GM19043 (cell line): Measurements from ENCODE around the gene ERH.
"Not testable (repeated sequence)": the region's sequence is repeated elsewhere in the genome, so short reads cannot be mapped to it uniquely, and the experiment has no call there.

Experiments
- ATAC-seq: cut with Tn5 transposase; IDR thresholded peaks from one replicate; pipeline ENCODE4 v1.9.1; 2021; ENCODE audit warnings: low read depth; ENCODE audit not compliant: unreplicated experiment

The ERH gene

DNA sequence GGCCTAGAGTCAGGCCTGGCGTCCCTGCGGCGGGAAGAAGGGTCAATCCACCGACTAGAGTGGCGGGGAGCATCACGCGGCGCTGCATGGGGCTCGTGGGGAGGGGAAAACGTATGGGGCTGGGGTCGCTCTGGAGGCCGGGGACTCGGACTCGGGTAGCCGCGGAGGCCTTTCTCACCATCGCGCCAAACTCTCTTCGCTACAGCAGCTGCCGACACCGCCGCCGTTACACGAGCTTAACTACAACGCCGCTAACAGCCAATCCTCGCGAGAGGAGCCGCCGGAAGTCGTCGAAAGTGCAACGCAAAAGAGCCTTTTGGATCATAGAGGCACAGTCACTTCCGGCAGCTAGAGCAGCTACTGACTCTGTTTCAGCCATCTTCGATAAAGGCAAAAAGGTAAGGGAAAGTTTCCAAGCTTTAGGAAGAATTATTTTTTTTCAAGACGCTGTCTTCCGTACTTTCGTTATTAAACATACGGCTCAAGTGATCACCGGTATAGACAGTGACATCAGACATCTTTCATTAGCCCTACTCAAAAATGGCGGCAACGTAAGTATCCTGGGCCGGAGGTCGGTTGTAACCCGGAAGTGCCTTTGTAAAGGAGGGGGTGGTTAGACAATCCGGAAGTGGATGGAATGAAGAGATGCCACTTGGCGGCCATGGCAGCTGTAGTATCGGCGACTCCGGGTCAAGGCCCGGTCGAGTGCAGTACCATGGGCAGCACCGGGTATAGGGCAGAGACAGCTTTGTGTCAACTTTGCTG is at the start of gene ERH, which contains the start of gene SLC39A9:
ERH (minus strand) TSS at position 247 of the 765 bp plus-strand sequence; CDS start at position 181, 66 bp downstream.
SLC39A9 (plus strand) TSS at position 640 of the 765 bp plus-strand sequence. CDS start 678 bp downstream, outside the sequence.
- ATAC-seq: peak; percentile 80

GRCh38 chr14:69443296-69443805 is 45.3 kb upstream of the ERH start:
- ATAC-seq: no peak

DNA sequence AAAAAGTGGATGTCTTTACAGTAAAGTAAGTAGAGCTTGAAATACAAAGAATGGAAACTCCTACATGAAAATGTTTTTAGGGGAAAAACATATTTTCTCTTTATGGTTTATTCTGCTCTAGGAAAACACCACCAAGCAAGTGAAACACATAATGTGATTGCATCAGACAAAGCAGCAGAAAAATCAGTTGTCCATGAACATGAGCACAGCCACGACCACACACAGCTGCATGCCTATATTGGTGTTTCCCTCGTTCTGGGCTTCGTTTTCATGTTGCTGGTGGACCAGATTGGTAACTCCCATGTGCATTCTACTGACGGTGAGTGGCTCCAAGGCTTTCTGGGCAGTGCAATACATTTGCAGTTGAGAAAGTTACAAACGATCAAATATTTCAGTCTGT is 43.8 kb upstream of the ERH start:
- peak; percentile 53 for ATAC-seq

DNA sequence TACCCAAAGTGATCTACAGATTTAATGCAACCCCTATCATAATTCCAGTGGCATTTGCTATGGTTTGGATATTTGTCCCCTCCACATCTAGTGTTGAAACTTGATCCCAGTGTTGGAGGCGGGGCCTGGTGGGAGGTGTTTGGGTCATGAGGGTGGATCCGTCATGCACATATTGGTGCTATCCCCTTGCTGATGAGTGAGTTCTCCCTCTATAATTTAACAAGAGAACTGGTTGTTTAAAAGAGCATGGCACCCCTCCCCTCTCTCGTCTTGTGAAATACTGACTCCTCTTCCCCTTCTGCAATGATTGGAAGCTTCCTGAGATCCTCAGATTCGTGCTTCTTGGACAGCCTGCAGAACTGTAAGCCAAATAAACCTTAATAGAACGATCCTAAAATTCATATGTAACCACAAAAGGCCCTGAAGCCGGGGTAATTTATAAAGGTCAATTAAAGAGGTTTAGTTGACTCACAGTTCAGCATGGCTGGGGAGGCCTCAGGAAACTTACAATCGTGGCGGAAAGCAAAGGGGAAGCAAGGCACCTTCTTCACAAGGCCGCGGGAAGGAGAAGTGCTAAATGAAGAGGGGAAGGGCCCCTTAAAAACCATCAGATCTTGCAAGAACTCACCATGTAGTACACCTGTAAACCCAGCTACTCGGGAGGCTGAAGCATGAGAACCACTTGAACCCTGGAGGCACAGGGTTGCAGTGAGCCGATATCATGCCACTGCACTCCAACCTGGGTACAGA is 41.6 kb upstream of the ERH start:
- no peak for ATAC-seq

- no peak for ATAC-seq
Measured at GRCh38 chr14:69432364-69432763, 34.3 kb upstream of the ERH start.

GRCh38 chr14:69430306-69430939 is 32.3 kb upstream of the ERH start:
- no peak for ATAC-seq

GRCh38 chr14:69429643-69430042 is 31.5 kb upstream of the ERH start:
- no peak for ATAC-seq

GRCh38 chr14:69428289-69428998 is 30.3 kb upstream of the ERH start:
- peak; percentile 61 for ATAC-seq

DNA sequence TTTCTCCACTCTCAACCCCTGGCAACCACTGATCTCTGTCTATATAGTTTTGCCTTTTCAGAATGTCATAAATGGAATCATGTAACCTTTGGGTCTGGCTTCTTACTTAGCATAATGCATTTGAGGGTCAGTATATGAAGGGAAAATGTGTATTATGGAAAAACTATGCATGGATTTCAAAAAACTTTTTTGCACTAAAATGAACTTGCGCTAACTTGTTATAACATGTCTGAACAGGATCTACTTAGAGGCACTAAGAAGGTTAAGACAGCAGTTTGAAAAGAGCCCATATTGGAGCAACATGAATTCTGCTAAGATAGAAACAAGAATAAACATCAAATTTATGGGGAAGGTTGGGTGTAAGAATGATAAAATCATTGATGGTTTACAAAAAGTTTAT is 29.5 kb upstream of the ERH start:
- no peak for ATAC-seq

GRCh38 chr14:69424149-69424923 is 26.2 kb upstream of the ERH start:
- no peak for ATAC-seq

- ATAC-seq: no peak
Measured at GRCh38 chr14:69423279-69423678, 25.2 kb upstream of the ERH start.

DNA sequence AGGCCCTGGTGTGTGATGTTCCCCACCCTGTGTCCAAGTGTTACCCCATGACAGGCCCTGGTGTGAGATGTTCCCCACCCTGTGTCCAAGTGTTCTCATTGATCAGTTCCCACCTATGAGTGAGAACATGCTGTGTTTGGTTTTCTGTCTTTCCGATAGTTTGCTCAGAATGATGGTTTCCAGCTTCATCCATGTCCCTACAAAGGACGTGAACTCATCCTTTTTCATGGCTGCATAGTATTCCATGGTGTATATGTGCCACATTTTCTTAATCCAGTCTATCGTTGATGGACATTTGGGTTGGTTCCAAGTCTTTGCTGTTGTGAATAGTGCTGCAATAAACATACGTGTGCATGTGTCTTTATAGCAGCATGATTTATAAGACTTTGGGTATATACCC is 18.0 kb upstream of the ERH start:
- not testable (repeated sequence) for ATAC-seq

- no peak for ATAC-seq
Measured at GRCh38 chr14:69413483-69413882, 15.4 kb upstream of the ERH start.

DNA sequence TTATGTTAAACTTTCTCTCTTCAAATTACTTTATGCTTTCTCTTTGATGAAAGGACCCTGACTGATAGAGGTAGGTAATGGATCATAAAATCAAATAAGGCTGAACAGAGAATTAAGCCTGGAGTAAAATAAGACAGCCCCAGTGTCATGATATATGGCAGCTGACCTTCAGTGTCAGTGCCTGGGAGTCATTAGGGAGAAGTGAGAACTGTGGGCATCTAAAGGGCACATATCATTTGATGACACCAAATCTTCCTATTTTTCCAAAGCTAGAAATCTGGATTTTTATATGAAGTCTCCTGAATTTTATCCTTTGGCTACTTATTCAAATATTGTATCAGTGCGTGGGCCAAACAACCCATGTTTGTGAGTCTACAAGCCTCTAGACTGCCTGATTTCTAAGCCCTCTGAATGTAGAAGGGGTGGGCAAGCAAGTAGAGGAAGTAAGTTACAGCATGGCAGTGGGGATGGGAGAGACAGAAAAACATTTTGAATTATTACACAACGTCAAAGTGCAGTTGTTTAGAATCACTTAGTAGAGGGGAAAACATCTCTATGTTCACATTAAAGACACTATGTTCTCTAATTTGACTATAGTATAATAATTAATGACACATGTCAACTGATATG is 10.3 kb upstream of the ERH start:
- ATAC-seq: no peak

GRCh38 chr14:69405762-69406161 is 7.7 kb upstream of the ERH start:
- no peak for ATAC-seq

- no peak for ATAC-seq
Measured at GRCh38 chr14:69404883-69405282, 6.8 kb upstream of the ERH start.

GRCh38 chr14:69404478-69404877 is 6.4 kb upstream of the ERH start:
- ATAC-seq: no peak

- no peak for ATAC-seq
Measured at GRCh38 chr14:69401841-69402240, 3.7 kb upstream of the ERH start.

DNA sequence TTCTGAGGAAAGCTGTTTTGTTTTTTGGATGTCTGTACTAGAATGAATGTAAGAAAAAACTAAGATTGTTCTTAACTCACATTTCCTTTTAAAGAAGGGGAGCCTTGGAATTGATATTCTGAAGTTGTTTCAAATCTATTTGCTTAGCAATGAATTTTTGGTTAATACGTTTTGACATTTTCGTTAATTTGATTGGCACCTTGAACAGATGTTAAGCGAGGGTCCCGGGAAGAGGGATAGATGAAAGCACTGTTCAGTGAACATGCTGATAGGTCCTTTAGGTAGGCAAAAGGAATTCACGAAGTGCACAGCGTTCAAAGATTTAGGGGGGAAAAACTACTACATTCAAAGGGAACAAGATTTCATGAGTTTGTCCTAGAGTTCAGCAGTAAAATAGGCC is 2.1 kb upstream of the ERH start:
- no peak for ATAC-seq
